Left renal cortex interstitium (tissue), 4 donors: ENCODE measurements around the gene SNRPF. TPM values are rescaled to one million over a fixed set of nuclear protein-coding genes. Genes with fewer than 3 reads are reported as not detected.

Source experiments
- DNase-seq, 4 donors: peaks; one replicate each; pipeline ENCODE4 v3.0.0-alpha.2; 2013; ENCODE audit warnings: low read depth in 4 of 4, low spot score in 2 of 4, missing footprints in 1 of 4
- polyA plus RNA-seq, 4 donors: library from polyadenylated mRNA; unstranded; fragments of 120-200 nt; gene quantifications; one replicate each; pipeline ENCODE4 v1.2.1, GENCODE V29; 2013; ENCODE audit not compliant: insufficient read length in 4 of 4

The SNRPF gene
- polyA plus RNA-seq, 4 donors: 84.0 to 101 (median 93.6) TPM

- no peak for DNase-seq
Measured at GRCh38 chr12:95857799-95858198, 953 bp upstream of the SNRPF start.

- DNase-seq: peak in 3 of 4 donors; percentile 24 to 48 (median 36)
Measured at GRCh38 chr12:95859344-95859816, 628 bp downstream of the SNRPF start.

GRCh38 chr12:95859947-95860850 lies 1.4 kb downstream of the SNRPF start:
- no peak for DNase-seq

GRCh38 chr12:95862038-95862437 lies 3.3 kb downstream of the SNRPF start:
- DNase-seq: no peak

- DNase-seq: no peak
Measured at GRCh38 chr12:95863337-95863736, 4.6 kb downstream of the SNRPF start.

GRCh38 chr12:95870897-95871296 lies 12.1 kb downstream of the SNRPF start:
- DNase-seq: no peak

GRCh38 chr12:95874452-95874851 lies 15.7 kb downstream of the SNRPF start:
- no peak for DNase-seq

GRCh38 chr12:95877622-95878021 lies 18.9 kb downstream of the SNRPF start:
- no peak for DNase-seq

- DNase-seq: no peak
Measured at GRCh38 chr12:95880895-95881294, 22.1 kb downstream of the SNRPF start.

- no peak for DNase-seq
Measured at GRCh38 chr12:95881331-95881955, 22.7 kb downstream of the SNRPF start.

GRCh38 chr12:95882080-95882479 lies 23.3 kb downstream of the SNRPF start:
- DNase-seq: no peak

GRCh38 chr12:95882873-95883272 lies 24.1 kb downstream of the SNRPF start:
- no peak for DNase-seq

GRCh38 chr12:95884998-95885397 lies 26.2 kb downstream of the SNRPF start:
- DNase-seq: no peak

GRCh38 chr12:95887311-95887710 lies 28.6 kb downstream of the SNRPF start:
- no peak for DNase-seq

GRCh38 chr12:95890958-95891357 lies 32.2 kb downstream of the SNRPF start:
- DNase-seq: no peak

- no peak for DNase-seq
Measured at GRCh38 chr12:95896846-95897245, 38.1 kb downstream of the SNRPF start.

GRCh38 chr12:95898081-95898480 lies 39.3 kb downstream of the SNRPF start:
- no peak for DNase-seq

- no peak for DNase-seq
Measured at GRCh38 chr12:95908573-95908972, 49.8 kb downstream of the SNRPF start.

GRCh38 chr12:95909871-95910270 lies 51.1 kb downstream of the SNRPF start:
- DNase-seq: no peak
